Stimulated activated CD4-positive, alpha-beta T cell treated with anti-CD3 and anti-CD28 coated beads, Interleukin-2, amount 100 ng/mL, for 48 hours (primary cell): ENCODE data around the gene GAGE12J.
"Not testable (repeated sequence)": the region's sequence is repeated elsewhere in the genome, so short reads cannot be mapped to it uniquely, and the experiment has no call there.

Source experiments
- DNase-seq, 2 donors: peaks; one replicate each; pipeline ENCODE4 v3.0.0-alpha.2; 2020

GAGE12J gene

GRCh38 chrX:49312176-49312575, 9.7 kb upstream of the GAGE12J start:
- no peak for DNase-seq

DNA sequence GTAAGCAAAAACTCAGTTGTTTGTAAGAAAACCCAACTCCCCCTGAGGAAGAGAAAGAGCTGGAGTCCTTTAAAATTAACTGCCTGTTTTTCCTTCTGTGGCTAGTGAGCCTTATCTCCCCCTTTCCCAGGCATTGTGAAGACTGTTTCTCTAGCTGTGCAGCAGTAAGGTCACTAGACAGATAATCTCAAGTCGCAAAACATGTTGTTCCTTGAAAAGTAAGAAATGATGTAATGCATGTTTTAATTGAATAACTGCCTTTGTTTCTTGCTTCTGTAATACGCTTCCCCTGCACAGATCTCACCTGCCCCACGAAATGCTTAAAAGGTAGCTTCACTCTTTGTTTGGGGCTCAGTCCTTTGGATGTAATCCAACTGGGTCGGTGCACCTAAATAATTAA, 5.8 kb upstream of the GAGE12J start:
- no peak for DNase-seq

GRCh38 chrX:49322266-49322665, 429 bp downstream of the GAGE12J start:
- not testable (repeated sequence) for DNase-seq

- not testable (repeated sequence) for DNase-seq
These were observed 1.9 kb downstream of the GAGE12J start for GRCh38 chrX:49323735-49324134.

DNA sequence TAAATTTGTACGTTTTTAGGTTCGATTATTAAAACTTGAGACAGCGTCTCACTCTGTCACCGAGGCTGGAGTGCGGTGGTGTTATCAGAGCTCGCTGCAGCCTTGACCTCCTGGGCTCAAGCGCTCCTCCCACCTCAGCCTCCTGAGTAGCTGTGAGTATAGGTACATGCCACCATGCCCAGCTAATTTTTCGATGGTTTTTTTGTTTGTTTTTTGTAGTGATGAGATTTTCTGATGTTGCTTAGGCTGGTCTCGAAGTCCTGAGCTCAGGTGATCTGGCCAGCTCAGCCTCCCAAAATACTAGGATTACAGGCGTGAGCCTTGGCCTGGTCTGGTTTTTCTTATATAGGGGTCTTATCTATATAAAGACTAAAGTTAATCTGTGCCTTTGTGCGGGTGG, 8.6 kb downstream of the GAGE12J start:
- not testable (repeated sequence) for DNase-seq

- DNase-seq, result not testable (repeated sequence)
These were observed 9.4 kb downstream of the GAGE12J start, which contains the start of gene GAGE13 for GRCh38 chrX:49331282-49331681. Gene GAGE13 (plus strand): TSS chrX:49331582. CDS start chrX:49332738, 1,156 bp downstream.

DNA sequence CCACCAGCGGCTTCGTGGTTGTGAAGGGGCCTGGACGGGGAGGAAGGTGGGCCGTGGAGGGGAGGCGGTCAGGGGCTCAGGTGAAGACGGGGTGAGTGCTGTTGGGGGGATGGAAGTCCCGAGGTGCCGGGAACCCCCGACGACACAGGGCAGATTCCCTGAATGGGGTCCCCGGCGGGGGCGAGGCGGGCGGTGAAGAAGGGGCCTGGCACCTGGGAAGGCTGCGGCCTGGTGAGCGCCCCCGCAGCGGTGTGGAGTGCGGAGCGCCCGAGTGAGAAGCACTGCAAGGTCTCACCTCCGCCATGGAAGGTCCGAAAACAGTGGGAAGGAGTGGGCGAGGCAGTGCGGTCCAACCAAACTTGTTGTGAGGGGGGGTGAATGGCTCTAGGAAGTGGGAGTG, 10.0 kb downstream of the GAGE12J start:
- not testable (repeated sequence) for DNase-seq

- DNase-seq, result not testable (repeated sequence)
These were observed 19.6 kb downstream of the GAGE12J start for GRCh38 chrX:49341449-49341848.

- DNase-seq, result not testable (repeated sequence)
These were observed 22.8 kb downstream of the GAGE12J start for GRCh38 chrX:49344496-49345175.

DNA sequence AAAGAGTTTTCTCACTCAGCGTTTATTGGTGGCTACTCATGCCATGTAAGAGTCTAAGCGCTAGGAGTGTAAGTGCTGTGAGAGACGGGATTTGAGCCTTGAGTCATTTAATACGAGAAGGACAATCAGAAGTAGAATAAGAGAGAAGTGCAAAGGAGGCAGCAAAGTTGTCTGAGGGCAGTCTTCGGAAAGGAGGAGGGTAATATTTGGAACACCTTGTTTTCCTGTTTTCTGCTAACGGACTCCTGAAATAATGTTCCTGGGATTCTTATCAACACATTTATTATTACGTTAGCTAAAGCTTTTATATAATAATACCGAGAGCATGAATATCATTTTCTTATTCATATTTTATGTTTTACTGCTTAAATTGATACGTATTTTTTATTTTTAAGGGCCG, 23.6 kb downstream of the GAGE12J start:
- not testable (repeated sequence) for DNase-seq

DNA sequence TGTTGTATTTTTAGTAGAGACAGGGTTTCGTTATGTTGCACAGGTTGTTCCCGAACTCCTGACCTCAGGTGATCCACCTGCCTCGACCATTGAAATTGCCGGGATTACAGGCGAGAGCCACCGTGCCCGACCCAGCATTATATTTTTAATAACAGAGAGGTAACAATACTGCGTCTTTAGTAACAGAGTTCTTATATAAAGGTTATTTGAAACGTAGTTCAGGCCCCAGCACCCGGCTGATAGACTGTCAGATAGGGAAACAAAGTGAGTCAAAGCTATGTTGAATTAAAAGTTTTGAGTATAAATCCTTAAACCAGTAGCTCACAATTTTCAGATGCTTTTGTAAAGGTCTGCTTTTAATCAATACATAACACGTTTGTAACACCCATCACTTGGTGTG, 24.3 kb downstream of the GAGE12J start:
- not testable (repeated sequence) for DNase-seq
